HG03159 (cell line): ENCODE results near the gene COX10.
A peak's percentile ranks its signal among the peaks of the same experiment; 100 is the strongest.
"Not testable (repeated sequence)": the region's sequence is repeated elsewhere in the genome, so short reads cannot be mapped to it uniquely, and the experiment has no call there.

Experiments
- ATAC-seq: cut with Tn5 transposase; IDR thresholded peaks from one replicate; pipeline ENCODE4 v1.9.1; 2021; ENCODE audit warnings: mild to moderate bottlenecking, moderate library complexity; ENCODE audit not compliant: unreplicated experiment

The COX10 gene

GRCh38 chr17:14069251-14070021, at the start of gene COX10:
Gene COX10, plus strand, starts transcription at chr17:14069504. Its CDS starts 102 bp downstream, at chr17:14069606.
- peak; percentile 99 for ATAC-seq

GRCh38 chr17:14021651-14022294, 47.5 kb upstream of the COX10 start:
- ATAC-seq, result not testable (repeated sequence)

- ATAC-seq, result not testable (repeated sequence)
Observed at GRCh38 chr17:14029755-14030154, 39.5 kb upstream of the COX10 start.

GRCh38 chr17:14032234-14032633, 37.1 kb upstream of the COX10 start:
- ATAC-seq, result no peak

GRCh38 chr17:14033166-14033565, 36.1 kb upstream of the COX10 start:
- no peak for ATAC-seq

- no peak for ATAC-seq
Observed at GRCh38 chr17:14037453-14037852, 31.9 kb upstream of the COX10 start.

- ATAC-seq, result no peak
Observed at GRCh38 chr17:14038206-14038605, 31.1 kb upstream of the COX10 start.

- ATAC-seq, result no peak
Observed at GRCh38 chr17:14042411-14042810, 26.9 kb upstream of the COX10 start.

- no peak for ATAC-seq
Observed at GRCh38 chr17:14044702-14045101, 24.6 kb upstream of the COX10 start.

GRCh38 chr17:14046978-14047377, 22.3 kb upstream of the COX10 start:
- ATAC-seq, result no peak

GRCh38 chr17:14047591-14047990, 21.7 kb upstream of the COX10 start:
- no peak for ATAC-seq

- no peak for ATAC-seq
Observed at GRCh38 chr17:14048169-14048568, 21.1 kb upstream of the COX10 start.

GRCh38 chr17:14050616-14051015, 18.7 kb upstream of the COX10 start:
- no peak for ATAC-seq

GRCh38 chr17:14051692-14052091, 17.6 kb upstream of the COX10 start:
- ATAC-seq, result no peak

GRCh38 chr17:14052886-14053615, 16.3 kb upstream of the COX10 start:
- ATAC-seq, result no peak

GRCh38 chr17:14057591-14057990, 11.7 kb upstream of the COX10 start:
- no peak for ATAC-seq

GRCh38 chr17:14058051-14058450, 11.3 kb upstream of the COX10 start:
- ATAC-seq, result no peak

GRCh38 chr17:14060706-14061105, 8.6 kb upstream of the COX10 start:
- no peak for ATAC-seq

- ATAC-seq, result no peak
Observed at GRCh38 chr17:14061666-14062560, 7.4 kb upstream of the COX10 start.

GRCh38 chr17:14067347-14067746, 2.0 kb upstream of the COX10 start:
- ATAC-seq, result no peak
